ENCODE data around the gene NKX2-8. TPM values are rescaled to one million over a fixed set of nuclear protein-coding genes. Genes with fewer than 3 reads are reported as not detected.

The NKX2-8 gene
- total RNA-seq (1 to 10 TPM in 1 of 2 donors, under 1 TPM in 1; 0.91 to 1.3 TPM), polyA plus RNA-seq (1 to 10 TPM in 1 of 2 donors, under 1 TPM in 1; 0.45 to 1.2 TPM)
- long read RNA-seq, donor 1 = 0 reads
- long read RNA-seq, donor 2 = 0 reads
- long read RNA-seq, donor 3 = 0 reads
- long read RNA-seq, donor 4 = 0 reads
- long read RNA-seq, donor 5 = 0 reads

GRCh38 chr14:36582011-36582873 lies at the start of gene NKX2-8:
Gene NKX2-8 (minus strand): TSS chr14:36582614. CDS start chr14:36582389, 225 bp downstream.
- peak in 1 of 3 donors; percentile 14 for DNase-seq

GRCh38 chr14:36627981-36628380 lies 45.6 kb upstream of the NKX2-8 start:
- Histone ChIP-seq H3K27ac (ENCODE audit: low read depth in 1 of 2, low read length in 1 of 2) (no peak overlapping the region), H3K9ac (ENCODE audit: insufficient read depth in 1 of 2, low read length in 2 of 2) (no peak overlapping the region), H3K36me3 (ENCODE audit: control insufficient read depth in 4 of 4, insufficient read depth in 4 of 4, low read length in 4 of 4) (no peaks in the 10 kb centered on the region), H3K4me1 (ENCODE audit: control insufficient read depth in 5 of 5, insufficient read depth in 5 of 5, low read length in 5 of 5) (peaks cover 0 to 1% (median 0%) of the 10 kb centered on the region in 5 donors), H3K27me3 (ENCODE audit: control insufficient read depth in 3 of 3, insufficient read depth in 3 of 3, low read length in 2 of 3) (peaks cover 0 to 4% (median 0%) of the 10 kb centered on the region in 3 donors), H3K4me3 (no peak overlapping the region), H3K9me3 (ENCODE audit: control insufficient read depth in 4 of 4, insufficient read depth in 3 of 4, low read length in 3 of 4) (no peaks in the 10 kb centered on the region)
- no peak for TF ChIP-seq CTCF (IDR thresholded peaks at IDR 0.05; ENCODE audit: control extremely low read depth, extremely low read depth)
- ATAC-seq (ENCODE audit: insufficient read depth, low FRiP score) = no peak
- DNase-seq = no peak
- WGBS, 2 donors = 75 to 80% methylated on average over 3 of the region's 3 CpGs

More at GRCh38 chr14:36582011-36582873, at the start of gene NKX2-8:
- Histone ChIP-seq H3K4me3 (peak within 1 kb of the TSS; percentile 37), H3K4me1 (ENCODE audit: control insufficient read depth in 5 of 5, insufficient read depth in 5 of 5, low read length in 5 of 5) (peaks cover 0 to 18% (median 10%) of the 10 kb centered on the region in 5 donors), H3K36me3 (ENCODE audit: control insufficient read depth in 4 of 4, insufficient read depth in 4 of 4, low read length in 4 of 4) (no peaks in the 10 kb centered on the region), H3K9ac (ENCODE audit: insufficient read depth in 1 of 2, low read length in 2 of 2) (no peak within 1 kb of the TSS), H3K27ac (ENCODE audit: low read depth in 1 of 2, low read length in 1 of 2) (no peak within 1 kb of the TSS), H3K9me3 (ENCODE audit: control insufficient read depth in 4 of 4, insufficient read depth in 3 of 4, low read length in 3 of 4) (peaks cover 0 to 5% (median 0%) of the 10 kb centered on the region in 4 donors), H3K27me3 (ENCODE audit: control insufficient read depth in 3 of 3, insufficient read depth in 3 of 3, low read length in 2 of 3) (peaks cover 22 to 82% (median 74%) of the 10 kb centered on the region in 3 donors)
- no peak for TF ChIP-seq CTCF (IDR thresholded peaks at IDR 0.05; ENCODE audit: control extremely low read depth, extremely low read depth)
- ATAC-seq (ENCODE audit: insufficient read depth, low FRiP score) = no peak
- 3 to 4% methylated on average over 57 to 62 of the region's 62 CpGs for WGBS, 2 donors

- Histone ChIP-seq H3K9ac (ENCODE audit: insufficient read depth in 1 of 2, low read length in 2 of 2) (no peak overlapping the region), H3K27ac (ENCODE audit: low read depth in 1 of 2, low read length in 1 of 2) (no peak overlapping the region), H3K9me3 (ENCODE audit: control insufficient read depth in 4 of 4, insufficient read depth in 3 of 4, low read length in 3 of 4) (no peaks in the 10 kb centered on the region), H3K4me1 (ENCODE audit: control insufficient read depth in 5 of 5, insufficient read depth in 5 of 5, low read length in 5 of 5) (peaks cover 0 to 1% (median 0%) of the 10 kb centered on the region in 5 donors), H3K4me3 (no peak overlapping the region), H3K36me3 (ENCODE audit: control insufficient read depth in 4 of 4, insufficient read depth in 4 of 4, low read length in 4 of 4) (no peaks in the 10 kb centered on the region), H3K27me3 (ENCODE audit: control insufficient read depth in 3 of 3, insufficient read depth in 3 of 3, low read length in 2 of 3) (peaks cover 0 to 4% (median 0%) of the 10 kb centered on the region in 3 donors)
- WGBS, 2 donors = 66 to 70% methylated on average over 4 of the region's 4 CpGs
- ATAC-seq (ENCODE audit: insufficient read depth, low FRiP score) (no peak), DNase-seq (no peak)
- no peak for TF ChIP-seq CTCF (IDR thresholded peaks at IDR 0.05; ENCODE audit: control extremely low read depth, extremely low read depth)
These were observed 43.7 kb upstream of the NKX2-8 start for GRCh38 chr14:36626151-36626550.
